GM18873 (cell line): ENCODE results near the gene PTX4.

Experiments used
- ATAC-seq: cut with Tn5 transposase; IDR thresholded peaks from one replicate; pipeline ENCODE4 v1.9.1; 2021; ENCODE audit warnings: mild to moderate bottlenecking, moderate library complexity, moderate number of reproducible peaks; ENCODE audit not compliant: unreplicated experiment, low FRiP score

The PTX4 gene

GRCh38 chr16:1524366-1524765 is 35.6 kb upstream of the PTX4 start:
- ATAC-seq = no peak

DNA sequence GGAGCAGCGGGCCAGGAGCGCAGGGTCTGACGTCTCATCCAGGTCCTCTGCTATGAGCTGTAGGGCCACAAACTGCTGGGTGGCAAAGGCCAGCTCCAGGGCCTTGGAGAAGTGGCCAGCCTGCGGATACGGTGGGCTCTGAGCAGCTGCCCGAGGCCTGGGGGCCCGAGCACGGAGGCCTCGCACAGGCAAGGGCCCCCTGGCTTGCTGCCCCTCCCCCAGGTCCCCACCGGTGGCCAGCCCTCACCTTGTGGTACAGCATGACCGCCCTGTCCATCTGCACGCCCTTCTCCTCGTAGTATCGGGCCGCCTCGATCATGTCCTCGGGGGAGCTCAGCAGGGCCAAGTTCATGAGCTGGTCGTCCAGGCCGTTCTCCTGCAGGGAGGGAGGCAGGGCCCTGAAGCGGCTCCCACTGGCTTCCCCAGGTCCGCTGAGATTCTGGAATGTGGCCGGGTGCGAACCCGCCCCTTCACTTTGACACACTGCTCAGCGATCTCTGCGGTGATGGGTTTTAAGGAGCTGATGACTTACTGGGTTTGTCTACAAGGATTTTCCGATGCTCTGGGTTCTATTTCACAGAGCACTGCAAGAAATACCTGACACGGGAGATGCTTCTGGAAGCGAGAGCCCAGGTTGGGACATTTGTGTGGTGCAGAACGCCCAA is 35.0 kb upstream of the PTX4 start:
- no peak for ATAC-seq

- ATAC-seq = no peak
Measured at GRCh38 chr16:1520461-1520860, 31.7 kb upstream of the PTX4 start.

DNA sequence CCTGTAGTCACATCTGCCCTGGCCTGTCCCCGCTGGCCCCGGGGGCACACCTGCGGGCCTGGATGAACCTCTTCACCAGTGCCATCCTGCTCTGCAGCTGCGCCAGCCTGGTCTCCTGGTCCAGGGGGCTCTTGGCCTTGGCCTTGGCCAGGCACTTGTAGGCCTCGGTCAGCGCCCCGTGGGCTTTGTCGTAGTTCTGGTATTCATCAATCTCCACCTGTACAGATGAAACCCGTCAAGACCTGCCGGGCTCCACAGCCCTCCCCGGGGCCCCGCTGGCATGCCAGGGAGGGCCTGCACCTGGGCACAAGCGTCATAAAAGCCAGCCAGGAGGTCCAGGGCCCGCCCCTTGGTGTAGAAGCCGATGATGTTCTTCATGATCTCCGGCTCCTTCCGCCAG is 31.1 kb upstream of the PTX4 start:
- no peak for ATAC-seq

GRCh38 chr16:1518626-1519135 is 29.9 kb upstream of the PTX4 start:
- ATAC-seq = no peak

DNA sequence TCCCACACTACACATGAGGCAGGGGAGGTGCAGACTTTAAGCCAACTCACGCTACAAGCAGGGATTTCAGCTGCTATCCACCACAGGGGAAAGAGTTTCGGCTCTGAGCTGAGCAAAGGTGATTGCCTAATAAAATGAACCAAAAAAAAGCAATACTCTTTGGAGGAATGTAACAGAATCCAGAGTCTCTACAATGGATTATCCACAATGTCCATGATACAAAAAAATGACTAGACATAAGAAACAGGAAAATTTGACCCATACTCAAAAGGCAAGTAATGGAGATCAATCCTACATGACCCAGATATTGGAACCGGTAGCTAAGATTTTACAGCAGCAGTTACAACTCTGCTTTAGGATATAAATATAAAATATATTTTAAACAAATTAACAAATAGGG is 25.8 kb upstream of the PTX4 start:
- no peak for ATAC-seq

DNA sequence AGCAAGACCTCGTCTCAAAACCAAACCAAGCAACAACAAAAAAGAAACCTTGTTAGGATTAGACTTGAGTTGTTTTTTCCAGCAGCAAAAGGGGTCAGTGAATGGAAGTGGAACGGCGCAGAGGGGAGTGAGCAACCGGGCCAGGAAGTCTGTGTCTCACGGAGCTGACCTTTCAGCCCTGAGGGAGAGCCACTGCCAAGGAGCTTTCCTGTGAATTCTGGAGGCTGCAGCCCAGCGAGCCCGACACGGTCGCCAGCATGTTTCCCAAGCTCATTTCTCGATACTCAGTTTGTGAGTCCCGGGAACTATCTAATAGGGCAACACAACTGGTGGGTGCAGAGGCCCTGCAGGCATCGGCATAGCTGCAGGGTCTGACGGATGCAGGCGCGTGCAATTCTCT is 24.0 kb upstream of the PTX4 start:
- ATAC-seq = no peak

- no peak for ATAC-seq
Measured at GRCh38 chr16:1511662-1512569, 23.2 kb upstream of the PTX4 start.

DNA sequence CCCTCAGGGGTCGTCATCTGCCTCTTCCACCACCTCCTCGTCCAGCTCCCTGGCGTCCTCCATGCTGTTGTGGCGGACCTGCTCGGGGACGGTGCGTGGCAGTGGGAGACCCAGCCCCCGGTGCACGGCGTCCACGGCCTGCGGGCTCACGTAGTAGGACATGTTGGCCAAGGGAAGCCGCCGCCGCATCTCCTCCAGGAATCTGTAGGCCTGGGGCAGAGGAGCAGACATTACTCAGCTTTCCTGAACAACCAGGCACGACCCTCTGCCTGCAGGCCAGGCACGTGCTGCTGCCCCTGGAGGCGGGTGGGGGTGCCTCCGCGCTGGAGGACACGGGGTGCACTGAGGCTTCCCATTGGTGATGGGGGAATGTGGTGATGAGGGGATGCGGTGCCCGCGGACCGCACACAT is 22.2 kb upstream of the PTX4 start:
- ATAC-seq = no peak

DNA sequence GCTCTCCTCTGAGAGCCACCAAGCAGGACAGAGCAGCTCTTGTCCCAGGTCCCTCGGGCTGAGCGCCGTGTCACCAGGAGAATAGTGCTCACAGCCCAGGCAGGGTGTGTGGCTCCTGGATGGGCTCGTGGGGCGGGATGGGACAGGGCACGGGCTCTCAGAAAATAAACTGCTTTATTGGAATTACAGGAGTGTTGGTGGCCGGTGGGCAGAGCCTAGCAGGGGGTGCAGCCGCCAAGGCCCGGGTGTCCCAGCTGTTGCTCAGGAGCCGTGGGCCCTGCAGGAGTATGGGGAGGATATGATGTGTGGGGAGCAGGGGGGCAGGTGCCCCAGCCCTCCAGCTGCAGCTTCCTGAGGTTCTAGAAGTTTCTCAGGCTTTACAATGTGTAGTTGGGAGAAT is 21.5 kb upstream of the PTX4 start:
- no peak for ATAC-seq

DNA sequence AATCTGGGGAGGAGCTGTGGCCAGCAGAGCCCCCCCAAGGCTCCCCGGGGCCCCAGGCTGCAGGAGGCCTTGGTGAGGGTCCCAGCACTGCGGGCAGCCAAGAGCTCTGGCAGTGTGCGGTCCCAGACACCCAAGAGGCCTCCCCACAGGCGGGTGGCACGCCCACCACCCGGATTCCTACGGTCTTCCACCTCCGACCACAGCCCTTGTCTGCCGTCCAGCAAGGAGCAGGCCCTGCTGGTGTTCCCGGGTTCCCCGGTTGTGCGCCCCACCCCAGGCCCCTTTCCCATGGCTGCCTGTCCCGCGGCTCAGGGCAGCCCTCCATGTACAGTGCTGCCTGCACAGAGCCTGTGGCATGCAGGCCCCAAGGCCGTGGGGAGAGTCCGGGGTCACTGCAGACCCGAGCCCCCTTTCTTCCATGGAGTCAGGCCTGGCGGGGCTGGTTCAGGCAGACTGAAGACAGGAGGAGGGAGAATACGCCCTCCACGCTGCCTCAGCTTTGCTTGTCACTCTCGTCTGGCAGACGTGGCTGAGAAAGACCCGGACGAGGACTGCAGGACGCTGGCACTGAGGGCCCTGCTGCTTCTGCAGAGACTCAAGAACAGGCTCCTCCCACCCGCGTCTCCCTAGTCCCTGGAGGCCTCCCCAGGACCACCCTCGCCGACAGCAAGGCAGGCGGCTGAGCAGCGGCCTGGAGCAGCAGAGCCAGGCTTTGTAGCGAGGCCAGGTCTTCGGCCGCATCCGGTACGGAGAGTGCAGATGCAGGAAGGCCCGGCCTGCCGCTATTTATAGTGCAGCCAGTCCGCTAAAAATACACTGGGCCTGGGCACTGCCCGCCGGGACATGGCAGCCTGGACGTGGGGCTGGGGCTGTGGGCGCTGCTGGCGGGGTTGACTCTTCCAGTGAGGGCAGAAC is 20.8 kb upstream of the PTX4 start:
- ATAC-seq = no peak

DNA sequence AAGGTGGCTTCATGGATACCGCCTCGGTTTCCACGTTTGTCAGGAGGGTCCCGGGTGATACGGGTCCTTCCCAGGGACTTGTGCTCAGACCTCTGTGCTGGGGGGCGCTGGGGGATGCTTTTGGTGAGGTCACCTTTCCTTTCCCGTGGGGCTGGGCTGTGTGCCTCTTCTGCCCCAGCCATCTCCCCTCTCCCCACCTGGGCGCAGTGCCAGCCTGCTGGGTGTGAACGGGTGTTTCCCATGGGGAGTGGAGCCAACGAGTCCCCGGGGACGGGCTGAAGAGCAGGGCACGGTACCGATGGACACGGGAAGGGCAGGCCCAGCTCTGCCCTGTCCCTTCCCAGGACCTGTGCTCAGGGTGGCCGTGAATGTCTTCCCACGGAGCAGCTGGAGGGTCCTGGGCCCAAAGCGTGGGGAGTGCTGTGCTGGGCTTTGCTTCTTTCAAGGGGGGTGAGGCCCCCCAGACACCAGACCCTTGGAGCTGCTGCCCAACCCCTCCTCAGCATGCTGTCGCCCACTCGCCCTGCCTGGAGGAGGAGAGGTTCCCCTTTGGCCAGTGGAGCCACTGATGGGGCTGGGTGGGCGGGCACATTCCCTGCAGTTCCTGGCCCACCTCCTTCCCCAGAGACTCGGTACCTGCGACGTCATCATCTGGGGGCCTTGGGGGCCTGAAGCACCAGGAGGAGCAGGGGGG is 19.9 kb upstream of the PTX4 start:
- ATAC-seq = no peak

DNA sequence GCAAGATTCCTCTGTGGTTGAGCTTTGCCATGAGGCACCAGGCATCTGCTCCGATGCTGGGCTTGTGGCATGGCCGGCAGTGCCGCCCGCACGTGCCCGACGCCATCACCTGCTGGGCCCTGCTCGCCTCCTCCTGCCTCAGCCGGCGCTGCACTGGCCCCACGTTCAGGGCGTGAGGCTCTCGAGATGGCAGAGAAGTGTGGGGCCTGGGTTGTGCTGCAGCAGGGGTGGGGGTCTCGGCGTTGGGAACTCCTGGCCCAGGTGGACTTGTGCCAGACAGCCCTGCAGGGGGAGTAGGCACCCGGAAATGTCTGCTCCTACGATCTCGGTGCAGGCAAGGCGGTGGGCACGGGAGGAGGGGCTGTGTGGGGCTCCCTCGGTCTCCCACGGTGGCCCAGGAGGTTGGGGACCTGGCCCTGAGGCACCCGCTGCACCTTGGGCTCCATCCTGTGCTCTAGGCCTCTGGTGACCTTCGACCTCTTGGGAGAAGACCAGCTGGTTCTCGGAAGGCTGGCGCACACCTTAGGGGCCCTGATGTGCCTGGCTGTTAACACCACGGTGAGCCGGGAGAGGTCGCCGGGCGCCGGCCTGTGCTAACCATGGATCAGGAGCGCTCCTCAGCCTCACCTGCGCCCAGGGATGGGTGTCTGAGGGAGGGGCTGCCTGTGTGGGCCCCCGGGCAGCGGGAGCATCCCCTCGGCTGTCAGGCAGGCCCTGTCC is 17.9 kb upstream of the PTX4 start:
- ATAC-seq = no peak

- ATAC-seq = no peak
Measured at GRCh38 chr16:1505912-1506311, 17.2 kb upstream of the PTX4 start.

- ATAC-seq = no peak
Measured at GRCh38 chr16:1505073-1505844, 16.5 kb upstream of the PTX4 start.

- ATAC-seq = no peak
Measured at GRCh38 chr16:1503110-1503955, 14.6 kb upstream of the PTX4 start.

DNA sequence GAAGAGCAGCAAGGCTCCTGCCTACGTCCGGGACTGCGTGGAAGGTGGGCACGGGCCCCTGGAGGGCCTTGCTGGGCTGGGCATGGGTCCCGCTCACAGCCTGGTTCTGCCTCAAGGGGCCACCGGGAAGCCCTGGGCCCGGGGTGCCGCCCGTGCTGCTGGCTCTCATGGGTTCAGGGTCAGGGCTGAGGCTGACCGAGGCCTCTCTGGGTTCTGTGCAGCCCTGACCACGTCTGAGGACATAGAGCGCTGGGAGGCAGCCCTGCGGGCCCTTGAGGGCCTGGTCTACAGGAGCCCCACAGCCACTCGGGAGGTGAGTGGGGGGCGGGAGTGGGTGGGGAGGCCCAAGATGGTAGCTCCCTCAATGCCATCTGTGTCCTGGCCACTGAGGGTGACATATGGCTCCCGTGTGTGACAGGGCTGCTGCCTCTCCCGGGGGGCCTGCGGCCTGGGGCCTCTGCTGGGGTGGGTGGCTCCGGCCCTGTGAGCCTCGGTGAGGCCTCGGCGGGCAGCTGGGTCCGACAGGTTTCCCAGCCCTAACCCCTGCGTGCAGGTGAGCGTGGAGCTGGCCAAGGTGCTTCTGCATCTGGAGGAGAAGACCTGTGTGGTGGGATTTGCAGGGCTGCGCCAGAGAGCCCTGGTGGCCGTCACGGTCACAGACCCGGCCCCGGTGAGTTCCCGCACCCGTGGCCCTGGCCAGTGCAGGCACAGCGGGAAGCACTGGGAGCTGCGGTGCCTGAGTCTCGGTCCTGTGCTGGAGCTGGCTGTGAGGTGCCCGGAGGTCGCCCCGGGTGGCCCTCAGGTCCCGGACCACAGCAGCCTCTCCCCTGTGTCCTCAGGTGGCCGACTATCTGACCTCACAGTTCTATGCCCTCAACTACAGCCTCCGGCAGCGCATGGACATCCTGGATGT is 13.6 kb upstream of the PTX4 start:
- no peak for ATAC-seq
